ENCODE data around the gene SASH1.

Gene SASH1

GRCh38 chr6:148548065-148548748 lies 205.6 kb downstream of the SASH1 start:
- no peak for DNase-seq (ENCODE audit: low read depth)

- DNase-seq (ENCODE audit: low read depth), result no peak
Measured at GRCh38 chr6:148548749-148549140, 206.1 kb downstream of the SASH1 start.

GRCh38 chr6:148550569-148550968 lies 207.9 kb downstream of the SASH1 start:
- no peak for DNase-seq (ENCODE audit: low read depth)

- no peak for DNase-seq (ENCODE audit: low read depth)
Measured at GRCh38 chr6:148551226-148551625, 208.6 kb downstream of the SASH1 start.

- DNase-seq (ENCODE audit: low read depth), result no peak
Measured at GRCh38 chr6:148556410-148556809, 213.8 kb downstream of the SASH1 start.

GRCh38 chr6:148557796-148558321 lies 215.2 kb downstream of the SASH1 start:
- no peak for DNase-seq (ENCODE audit: low read depth)

GRCh38 chr6:148559848-148560433 lies 217.3 kb downstream of the SASH1 start:
- no peak for DNase-seq (ENCODE audit: low read depth)

GRCh38 chr6:148561629-148562028 lies 219.0 kb downstream of the SASH1 start:
- no peak for DNase-seq (ENCODE audit: low read depth)

GRCh38 chr6:148563066-148563465 lies 220.4 kb downstream of the SASH1 start:
- DNase-seq (ENCODE audit: low read depth), result no peak

GRCh38 chr6:148564494-148565035 lies 221.9 kb downstream of the SASH1 start:
- DNase-seq (ENCODE audit: low read depth), result no peak

GRCh38 chr6:148565321-148565926 lies 222.8 kb downstream of the SASH1 start:
- DNase-seq (ENCODE audit: low read depth), result no peak

GRCh38 chr6:148565930-148566663 lies 223.5 kb downstream of the SASH1 start:
- DNase-seq (ENCODE audit: low read depth), result peak; percentile 87

- DNase-seq (ENCODE audit: low read depth), result no peak
Measured at GRCh38 chr6:148566664-148567350, 224.2 kb downstream of the SASH1 start.

- DNase-seq (ENCODE audit: low read depth), result no peak
Measured at GRCh38 chr6:148570456-148570855, 227.8 kb downstream of the SASH1 start.

GRCh38 chr6:148572676-148573335 lies 230.2 kb downstream of the SASH1 start:
- DNase-seq (ENCODE audit: low read depth), result no peak

- DNase-seq (ENCODE audit: low read depth), result no peak
Measured at GRCh38 chr6:148573922-148574321, 231.3 kb downstream of the SASH1 start.

GRCh38 chr6:148577687-148578488 lies 235.2 kb downstream of the SASH1 start:
- DNase-seq (ENCODE audit: low read depth), result no peak

- no peak for DNase-seq (ENCODE audit: low read depth)
Measured at GRCh38 chr6:148578489-148578814, 235.8 kb downstream of the SASH1 start.

- DNase-seq (ENCODE audit: low read depth), result no peak
Measured at GRCh38 chr6:148578837-148579565, 236.4 kb downstream of the SASH1 start.

GRCh38 chr6:148580442-148580841 lies 237.8 kb downstream of the SASH1 start:
- DNase-seq (ENCODE audit: low read depth), result no peak
